Measurements from ENCODE around the gene FAM163B.

Gene FAM163B

DNA sequence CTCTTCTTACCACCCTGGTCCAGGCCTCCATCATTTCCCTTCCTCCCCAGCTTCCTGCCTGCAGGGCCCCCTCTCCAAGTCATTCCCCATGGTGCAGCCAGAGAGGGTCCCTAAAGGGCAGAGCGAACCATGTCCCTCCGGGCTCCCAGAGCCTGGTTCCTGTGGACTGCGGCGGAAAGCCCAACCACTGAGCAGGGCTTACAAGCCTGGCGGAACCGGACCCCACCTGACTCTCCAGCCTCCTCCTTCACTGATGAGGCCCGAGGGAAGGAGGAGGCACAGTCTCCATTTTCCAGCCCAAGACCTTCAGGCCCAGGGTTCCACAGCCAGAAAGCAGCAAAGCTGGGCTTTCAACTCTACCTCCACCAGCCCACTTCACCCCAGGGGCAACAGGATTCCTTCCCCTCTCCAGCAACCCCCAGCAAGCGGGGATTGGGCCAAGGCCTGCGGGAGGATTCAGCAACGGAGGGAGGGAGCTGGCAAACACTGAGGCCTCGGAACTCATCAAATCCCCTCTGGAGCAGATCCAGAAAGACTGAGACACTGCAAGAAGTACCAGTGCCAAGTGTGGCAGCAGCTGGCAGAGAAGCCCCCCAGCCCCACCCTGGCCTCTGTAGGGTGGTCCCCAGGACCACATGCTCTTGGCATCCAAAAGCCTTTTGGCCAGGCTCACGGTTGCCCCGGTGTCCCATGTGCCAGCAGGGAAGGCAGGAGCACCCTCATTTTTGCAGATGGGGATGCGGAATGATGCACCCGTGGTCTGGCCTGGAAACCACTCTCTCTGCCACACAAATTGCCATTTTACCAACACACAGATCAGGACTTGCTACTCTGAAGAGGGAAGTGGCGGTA, 3.1 kb downstream of the FAM163B start:
- no peak overlapping the region for H3K4me3 ChIP-seq (replicated peaks; ENCODE audit: low read depth, low read length)
- TF ChIP-seq, protein P1, sequence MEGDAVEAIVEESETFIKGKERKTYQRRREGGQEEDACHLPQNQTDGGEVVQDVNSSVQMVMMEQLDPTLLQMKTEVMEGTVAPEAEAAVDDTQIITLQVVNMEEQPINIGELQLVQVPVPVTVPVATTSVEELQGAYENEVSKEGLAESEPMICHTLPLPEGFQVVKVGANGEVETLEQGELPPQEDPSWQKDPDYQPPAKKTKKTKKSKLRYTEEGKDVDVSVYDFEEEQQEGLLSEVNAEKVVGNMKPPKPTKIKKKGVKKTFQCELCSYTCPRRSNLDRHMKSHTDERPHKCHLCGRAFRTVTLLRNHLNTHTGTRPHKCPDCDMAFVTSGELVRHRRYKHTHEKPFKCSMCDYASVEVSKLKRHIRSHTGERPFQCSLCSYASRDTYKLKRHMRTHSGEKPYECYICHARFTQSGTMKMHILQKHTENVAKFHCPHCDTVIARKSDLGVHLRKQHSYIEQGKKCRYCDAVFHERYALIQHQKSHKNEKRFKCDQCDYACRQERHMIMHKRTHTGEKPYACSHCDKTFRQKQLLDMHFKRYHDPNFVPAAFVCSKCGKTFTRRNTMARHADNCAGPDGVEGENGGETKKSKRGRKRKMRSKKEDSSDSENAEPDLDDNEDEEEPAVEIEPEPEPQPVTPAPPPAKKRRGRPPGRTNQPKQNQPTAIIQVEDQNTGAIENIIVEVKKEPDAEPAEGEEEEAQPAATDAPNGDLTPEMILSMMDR (IDR thresholded peaks at IDR 0.05; ENCODE audit: low read length, missing control alignments) = no peak
- no peak for DNase-seq (ENCODE audit: low read depth)

DNA sequence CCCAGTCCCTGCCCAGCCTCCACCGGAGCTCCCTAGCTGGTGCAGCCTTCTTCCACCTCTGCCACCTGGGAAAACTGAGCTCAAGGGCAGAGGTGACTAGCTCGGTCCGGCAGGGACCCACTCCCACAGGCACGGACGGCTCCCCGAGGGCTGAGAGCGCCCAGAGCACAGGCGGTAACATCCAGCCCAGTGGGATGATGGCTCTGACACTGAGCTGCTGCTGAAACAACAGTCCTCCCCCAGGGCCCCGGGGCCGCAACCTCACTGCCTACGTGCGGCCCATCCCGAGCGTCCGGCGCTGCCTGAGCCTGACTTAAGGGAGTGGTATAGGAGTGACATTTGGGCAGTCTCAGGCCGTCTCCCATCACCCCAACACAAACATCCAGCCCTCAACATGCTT, 3.7 kb downstream of the FAM163B start:
- no peak overlapping the region for H3K4me3 ChIP-seq (replicated peaks; ENCODE audit: low read depth, low read length)
- TF ChIP-seq, protein P1 (IDR thresholded peaks at IDR 0.05; ENCODE audit: low read length, missing control alignments) = no peak
- no peak for DNase-seq (ENCODE audit: low read depth)

DNA sequence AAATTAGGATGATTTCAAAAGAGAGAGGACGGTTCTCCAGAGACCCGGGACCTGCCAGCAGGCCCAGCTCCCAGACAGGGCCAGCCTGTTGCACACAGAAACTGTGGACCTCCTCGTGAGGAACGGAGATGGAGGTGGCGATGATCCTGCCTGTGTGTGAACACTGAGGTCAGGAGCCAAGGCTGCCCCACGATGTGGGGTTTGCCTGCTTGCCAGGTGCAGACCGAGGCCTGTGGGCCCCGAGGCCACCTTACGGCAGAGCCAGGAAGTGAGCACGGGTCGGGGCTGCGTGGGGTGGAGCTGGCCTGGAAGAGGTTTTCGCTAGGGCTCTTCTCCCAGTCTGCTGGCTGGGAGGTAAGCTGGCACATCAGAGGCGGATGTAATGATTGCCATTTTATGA, 4.3 kb downstream of the FAM163B start:
- TF ChIP-seq, protein P1 (IDR thresholded peaks at IDR 0.05; ENCODE audit: low read length, missing control alignments) = no peak
- H3K4me3 ChIP-seq (replicated peaks; ENCODE audit: low read depth, low read length) = no peak overlapping the region
- DNase-seq (ENCODE audit: low read depth) = no peak

DNA sequence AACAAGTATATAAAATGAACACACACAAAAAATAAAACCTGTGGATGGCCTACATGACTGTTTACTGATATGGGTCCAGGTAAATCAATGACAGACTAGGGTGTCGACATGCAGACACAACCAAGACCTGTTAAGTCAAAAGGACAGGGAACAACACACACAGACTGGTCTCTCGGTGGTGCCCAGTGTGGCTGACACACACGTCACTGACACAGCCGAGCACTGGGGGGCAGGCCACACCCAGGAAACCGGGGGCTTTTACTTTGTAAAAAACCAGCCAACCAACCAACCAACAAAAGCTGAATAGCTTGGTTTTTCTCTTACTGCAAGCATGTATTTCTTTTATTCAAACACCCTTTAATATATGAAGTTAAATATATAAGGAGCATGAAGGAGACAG, 5.0 kb downstream of the FAM163B start:
- H3K4me3 ChIP-seq (replicated peaks; ENCODE audit: low read depth, low read length) = no peak overlapping the region
- no peak for DNase-seq (ENCODE audit: low read depth)
- TF ChIP-seq, protein P1 (IDR thresholded peaks at IDR 0.05; ENCODE audit: low read length, missing control alignments) = no peak

DNA sequence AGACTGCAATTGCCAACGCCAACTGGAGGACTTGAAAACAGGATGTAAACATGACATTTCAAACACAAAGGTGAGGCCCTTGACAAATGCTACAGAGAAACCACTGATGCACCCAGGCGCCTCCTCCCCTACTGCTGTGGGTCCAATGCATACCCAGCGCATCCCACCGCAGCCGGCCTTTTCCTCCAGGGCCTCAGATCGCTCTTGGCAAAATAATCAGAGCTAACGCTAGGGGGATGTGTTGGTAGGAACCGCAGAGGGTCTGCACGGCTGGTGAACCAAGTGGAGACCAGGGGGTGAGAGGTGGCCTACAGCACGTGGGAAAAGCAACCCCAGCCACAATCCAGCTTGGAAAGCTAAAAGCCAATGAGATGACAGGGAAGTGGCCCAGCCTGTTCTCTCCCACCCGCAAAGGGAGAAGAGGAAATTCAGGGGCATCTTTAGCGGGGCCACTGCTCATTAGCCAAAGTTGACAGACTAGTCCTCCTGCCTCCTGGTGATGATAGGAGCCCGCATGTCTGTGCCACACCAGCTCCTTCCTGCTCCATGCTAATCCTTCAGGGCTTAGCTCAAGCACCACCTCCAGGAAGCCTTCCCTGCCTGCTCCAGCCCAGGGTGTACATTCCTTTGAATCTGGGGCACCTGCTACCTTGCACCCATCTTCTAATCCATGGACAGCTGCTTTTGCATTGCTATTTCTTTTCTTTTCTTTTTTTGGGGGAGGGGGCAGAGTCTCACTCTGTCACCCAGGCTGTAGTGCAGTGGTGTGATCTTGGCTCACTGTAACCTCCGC, 5.9 kb downstream of the FAM163B start:
- TF ChIP-seq, protein P1 (IDR thresholded peaks at IDR 0.05; ENCODE audit: low read length, missing control alignments) = no peak
- H3K4me3 ChIP-seq (replicated peaks; ENCODE audit: low read depth, low read length) = no peak overlapping the region
- no peak for DNase-seq (ENCODE audit: low read depth)

DNA sequence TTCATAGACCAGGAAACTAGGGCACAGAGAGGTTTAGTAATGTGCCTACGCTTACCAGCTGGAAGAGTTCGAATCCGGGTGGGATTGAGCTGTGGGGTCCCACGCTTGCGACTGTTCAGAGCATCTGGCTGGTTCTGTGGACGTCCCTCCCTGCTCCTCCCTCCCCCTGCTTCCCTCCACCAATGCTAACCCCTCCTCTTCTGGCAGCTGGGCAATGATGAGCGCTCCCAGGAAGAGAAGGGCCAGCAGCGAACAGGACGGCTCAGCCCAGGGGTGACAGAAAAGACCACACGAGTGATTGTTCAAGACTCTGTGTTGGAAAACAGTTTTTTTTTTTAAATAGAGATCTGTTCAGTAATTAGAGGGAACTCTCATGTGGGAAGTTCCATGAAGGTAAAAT, 6.9 kb downstream of the FAM163B start:
- no peak for DNase-seq (ENCODE audit: low read depth)
- TF ChIP-seq, protein P1 (IDR thresholded peaks at IDR 0.05; ENCODE audit: low read length, missing control alignments) = no peak
- H3K4me3 ChIP-seq (replicated peaks; ENCODE audit: low read depth, low read length) = no peak overlapping the region

Data from fibroblast of pulmonary artery (primary cell).